ENCODE data around the gene HBZ. TPM values are rescaled to one million over a fixed set of nuclear protein-coding genes. Genes with fewer than 3 reads are reported as not detected.

The HBZ gene
- total and polyA plus RNA-seq, 9 of the 15 experiments (the other 6 are each of a cell fraction or from before 2014, with no cell fraction given) = 58.0 to 610 (median 113) TPM

- TF ChIP-seq, protein P1, sequence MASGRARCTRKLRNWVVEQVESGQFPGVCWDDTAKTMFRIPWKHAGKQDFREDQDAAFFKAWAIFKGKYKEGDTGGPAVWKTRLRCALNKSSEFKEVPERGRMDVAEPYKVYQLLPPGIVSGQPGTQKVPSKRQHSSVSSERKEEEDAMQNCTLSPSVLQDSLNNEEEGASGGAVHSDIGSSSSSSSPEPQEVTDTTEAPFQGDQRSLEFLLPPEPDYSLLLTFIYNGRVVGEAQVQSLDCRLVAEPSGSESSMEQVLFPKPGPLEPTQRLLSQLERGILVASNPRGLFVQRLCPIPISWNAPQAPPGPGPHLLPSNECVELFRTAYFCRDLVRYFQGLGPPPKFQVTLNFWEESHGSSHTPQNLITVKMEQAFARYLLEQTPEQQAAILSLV (tag; IDR thresholded peaks at IDR 0.05) = no peak
- TF ChIP-seq NCOR1 (IDR thresholded peaks at IDR 0.05) (peak; percentile 86), EP300 (IDR thresholded peaks at IDR 0.05; ENCODE audit: low read length) (peak; percentile 80), POLR2AphosphoS2 (IDR thresholded peaks at IDR 0.05; ENCODE audit: low read length) (no peak), NUFIP1 (IDR thresholded peaks at IDR 0.05; ENCODE audit: partially characterized antibody) (no peak), MAFK (IDR thresholded peaks at IDR 0.05; ENCODE audit: low read length) (peak; percentile 78), HEY1 (CRISPR knock-in tag; IDR thresholded peaks at IDR 0.05; ENCODE audit: borderline replicate concordance) (no peak), TEAD4 (IDR thresholded peaks at IDR 0.05; ENCODE audit: low read length) (peak; percentile 60; the same call in 1 of the 2 replicates), TEAD4 (CRISPR knock-in tag; IDR thresholded peaks at IDR 0.05; ENCODE audit: borderline replicate concordance) (no peak), POLR2AphosphoS5 (IDR thresholded peaks at IDR 0.05; ENCODE audit: control insufficient read depth, insufficient read depth, low read depth, low read length) (peak; percentile 60), MYNN (IDR thresholded peaks at IDR 0.05) (peak; percentile 62; the same call in 1 of the 2 replicates), MYNN (CRISPR knock-in tag; IDR thresholded peaks at IDR 0.05) (no peak), SRSF3 (IDR thresholded peaks at IDR 0.05; ENCODE audit: insufficient read depth, low read length) (no peak), ZNF316 (IDR thresholded peaks at IDR 0.05) (peak; percentile 93), TAF15 (IDR thresholded peaks at IDR 0.05; ENCODE audit: low read depth, low read length) (no peak), SP2 (IDR thresholded peaks at IDR 0.05; ENCODE audit: extremely low read depth, low read depth, low read length, poor library complexity, severe bottlenecking) (no peak)
Measured at GRCh38 chr16:104928-105327, 47.5 kb upstream of the HBZ start (continued).
